Measurements from ENCODE around the gene NR1H2.
"Not testable (repeated sequence)": the region's sequence is repeated elsewhere in the genome, so short reads cannot be mapped to it uniquely, and the experiment has no call there.

- not testable (repeated sequence) for TF ChIP-seq POLR2A (IDR thresholded peaks at IDR 0.05; ENCODE audit: low read depth, low read length); POLR2AphosphoS5 (IDR thresholded peaks at IDR 0.05; ENCODE audit: low read depth, low read length); TAF1 (IDR thresholded peaks at IDR 0.05; ENCODE audit: borderline replicate concordance, low read depth, low read length)
These were observed 14.7 kb downstream of the NR1H2 start for GRCh38 chr19:50390952-50391351.

Measured in GM12892 (cell line).